ENCODE results near the gene ABI3BP.
A peak's percentile ranks its signal among the peaks of the same experiment; 100 is the strongest.

Gene ABI3BP

GRCh38 chr3:100761211-100761942, 231.8 kb downstream of the ABI3BP start:
- no peak for DNase-seq

- no peak for DNase-seq
Observed at GRCh38 chr3:100760377-100760776, 232.8 kb downstream of the ABI3BP start.

- no peak for DNase-seq
Observed at GRCh38 chr3:100759950-100760349, 233.3 kb downstream of the ABI3BP start.

GRCh38 chr3:100759159-100759558, 234.1 kb downstream of the ABI3BP start:
- no peak for DNase-seq

- no peak for DNase-seq
Observed at GRCh38 chr3:100756441-100756840, 236.8 kb downstream of the ABI3BP start.

- DNase-seq, result no peak
Observed at GRCh38 chr3:100754563-100755334, 238.5 kb downstream of the ABI3BP start.

- peak; percentile 69 for DNase-seq
Observed at GRCh38 chr3:100753846-100754245, 239.4 kb downstream of the ABI3BP start.

- no peak for DNase-seq
Observed at GRCh38 chr3:100748967-100749366, 244.3 kb downstream of the ABI3BP start.

- DNase-seq, result no peak
Observed at GRCh38 chr3:100748220-100748619, 245.0 kb downstream of the ABI3BP start.

GRCh38 chr3:100746092-100746491, 247.1 kb downstream of the ABI3BP start:
- no peak for DNase-seq

GRCh38 chr3:100745617-100746016, 247.6 kb downstream of the ABI3BP start:
- no peak for DNase-seq

- DNase-seq, result no peak
Observed at GRCh38 chr3:100744671-100745070, 248.6 kb downstream of the ABI3BP start.

- DNase-seq, result no peak
Observed at GRCh38 chr3:100743535-100743934, 249.7 kb downstream of the ABI3BP start.

GRCh38 chr3:100740207-100740606, 253.0 kb downstream of the ABI3BP start:
- no peak for DNase-seq

- DNase-seq, result peak; percentile 27
Observed at GRCh38 chr3:100737334-100737733, 255.9 kb downstream of the ABI3BP start.

GRCh38 chr3:100732435-100732834, 260.8 kb downstream of the ABI3BP start:
- DNase-seq, result no peak

GRCh38 chr3:100730524-100730923, 262.7 kb downstream of the ABI3BP start:
- DNase-seq, result no peak

- DNase-seq, result no peak
Observed at GRCh38 chr3:100726706-100727105, 266.5 kb downstream of the ABI3BP start.

GRCh38 chr3:100725935-100726513, 267.2 kb downstream of the ABI3BP start:
- no peak for DNase-seq

GRCh38 chr3:100720426-100720825, 272.8 kb downstream of the ABI3BP start:
- DNase-seq, result no peak

- DNase-seq, result no peak
Observed at GRCh38 chr3:100719136-100719535, 274.1 kb downstream of the ABI3BP start.

GRCh38 chr3:100717637-100718487, 275.4 kb downstream of the ABI3BP start:
- no peak for DNase-seq

GRCh38 chr3:100717063-100717462, 276.2 kb downstream of the ABI3BP start:
- DNase-seq, result no peak

Measured in NCI-H2171 treated with DMSO at 0.1 percent for 48 hours (cell line).